ENCODE data around the gene EPOP.
"Not testable (repeated sequence)": the region's sequence is repeated elsewhere in the genome, so short reads cannot be mapped to it uniquely, and the experiment has no call there.

EPOP gene

DNA sequence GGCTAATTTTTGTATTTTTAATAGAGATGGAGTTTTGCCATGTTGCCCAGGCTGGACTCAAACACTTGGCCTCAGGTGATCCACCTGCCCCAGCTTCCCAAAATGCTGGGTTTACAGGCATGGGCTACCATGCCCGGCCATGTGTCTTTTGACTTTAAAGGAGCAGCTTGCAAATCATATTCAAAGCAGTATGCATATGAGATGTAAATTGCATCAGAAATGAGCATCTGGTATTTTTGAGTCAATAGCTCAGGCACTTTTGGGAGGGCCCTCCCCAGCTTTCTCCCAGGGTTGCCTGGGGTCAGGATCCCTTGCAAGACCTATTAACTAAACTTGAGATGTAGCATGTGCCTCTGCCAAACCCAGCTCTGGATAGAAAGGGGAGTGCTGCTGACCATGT lies 21.5 kb downstream of the EPOP start:
- Histone ChIP-seq H3K9me3 (ENCODE audit: control insufficient read depth, low read length) (no peaks in the 10 kb centered on the region), H3K9ac (no peak overlapping the region), H3K27me3 (ENCODE audit: control insufficient read depth, insufficient read depth, low read length) (no peaks in the 10 kb centered on the region), H3K4me1 (no peaks in the 10 kb centered on the region), H3K79me2 (no peaks in the 10 kb centered on the region), H2AFZ (no peak overlapping the region), H3K4me2 (ENCODE audit: low read length) (no peak overlapping the region), H3K4me3 (ENCODE audit: low read depth, low read length) (no peak overlapping the region), H3K27ac (no peak overlapping the region), H3K36me3 (ENCODE audit: control insufficient read depth, insufficient read depth, low read length) (no peaks in the 10 kb centered on the region)
- TF ChIP-seq, protein P1, sequence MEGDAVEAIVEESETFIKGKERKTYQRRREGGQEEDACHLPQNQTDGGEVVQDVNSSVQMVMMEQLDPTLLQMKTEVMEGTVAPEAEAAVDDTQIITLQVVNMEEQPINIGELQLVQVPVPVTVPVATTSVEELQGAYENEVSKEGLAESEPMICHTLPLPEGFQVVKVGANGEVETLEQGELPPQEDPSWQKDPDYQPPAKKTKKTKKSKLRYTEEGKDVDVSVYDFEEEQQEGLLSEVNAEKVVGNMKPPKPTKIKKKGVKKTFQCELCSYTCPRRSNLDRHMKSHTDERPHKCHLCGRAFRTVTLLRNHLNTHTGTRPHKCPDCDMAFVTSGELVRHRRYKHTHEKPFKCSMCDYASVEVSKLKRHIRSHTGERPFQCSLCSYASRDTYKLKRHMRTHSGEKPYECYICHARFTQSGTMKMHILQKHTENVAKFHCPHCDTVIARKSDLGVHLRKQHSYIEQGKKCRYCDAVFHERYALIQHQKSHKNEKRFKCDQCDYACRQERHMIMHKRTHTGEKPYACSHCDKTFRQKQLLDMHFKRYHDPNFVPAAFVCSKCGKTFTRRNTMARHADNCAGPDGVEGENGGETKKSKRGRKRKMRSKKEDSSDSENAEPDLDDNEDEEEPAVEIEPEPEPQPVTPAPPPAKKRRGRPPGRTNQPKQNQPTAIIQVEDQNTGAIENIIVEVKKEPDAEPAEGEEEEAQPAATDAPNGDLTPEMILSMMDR (IDR thresholded peaks at IDR 0.05) = no peak

DNA sequence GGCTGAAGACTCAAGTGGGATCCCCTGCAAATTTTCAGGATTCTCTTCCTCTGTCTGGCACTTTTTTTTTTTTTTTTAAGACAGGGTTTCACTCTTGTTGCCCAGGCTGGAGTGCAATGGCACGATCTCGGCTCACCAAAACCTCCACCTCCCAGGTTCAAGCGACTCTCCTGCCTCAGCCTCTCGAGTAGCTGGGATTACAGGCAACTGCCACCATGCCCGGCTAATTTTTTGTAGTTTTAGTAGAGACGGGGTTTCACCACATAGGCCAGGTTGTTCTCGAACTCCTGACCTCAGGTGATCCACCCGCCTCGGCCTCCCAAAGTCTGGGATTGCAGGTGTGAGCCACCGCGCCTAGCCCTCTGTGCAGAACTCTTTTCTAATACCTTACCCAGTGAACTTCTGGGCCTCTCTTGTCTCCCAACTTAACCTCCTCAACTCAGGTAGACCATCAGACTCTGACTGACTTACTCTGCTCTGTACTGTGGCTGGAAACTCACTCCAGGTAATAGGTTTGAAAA lies 24.0 kb downstream of the EPOP start:
- not testable (repeated sequence) for H3K4me2 ChIP-seq (ENCODE audit: low read length); H3K9ac ChIP-seq; H3K27me3 ChIP-seq (ENCODE audit: control insufficient read depth, insufficient read depth, low read length); H3K9me3 ChIP-seq (ENCODE audit: control insufficient read depth, low read length); H3K79me2 ChIP-seq; H3K4me3 ChIP-seq (ENCODE audit: low read depth, low read length); H2AFZ ChIP-seq; H3K27ac ChIP-seq; H3K36me3 ChIP-seq (ENCODE audit: control insufficient read depth, insufficient read depth, low read length); H3K4me1 ChIP-seq

DNA sequence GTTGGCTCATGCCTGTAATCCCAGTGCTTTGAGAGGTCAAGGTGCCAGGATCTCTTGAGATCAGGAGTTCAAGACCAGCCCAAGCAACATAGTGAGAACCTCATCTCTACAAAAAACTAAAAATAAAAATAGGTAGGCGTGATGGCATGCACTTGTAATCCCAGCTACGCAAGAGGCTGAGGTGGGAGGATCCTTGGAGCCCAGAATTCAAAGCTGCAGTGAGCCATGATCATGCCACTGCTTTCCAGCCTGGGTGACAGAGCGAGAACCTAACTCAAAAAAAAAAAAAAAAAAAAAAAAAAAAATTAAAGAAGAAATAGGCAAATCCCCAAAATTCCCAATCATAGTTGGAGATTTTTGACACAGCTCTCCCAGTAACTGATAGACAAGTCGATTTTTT lies 36.8 kb downstream of the EPOP start:
- Histone ChIP-seq H3K9me3 (ENCODE audit: control insufficient read depth, low read length) (no peaks in the 10 kb centered on the region), H3K27ac (no peak overlapping the region), H3K4me1 (no peaks in the 10 kb centered on the region), H3K4me2 (ENCODE audit: low read length) (no peak overlapping the region), H3K4me3 (ENCODE audit: low read depth, low read length) (no peak overlapping the region), H2AFZ (no peak overlapping the region), H3K9ac (no peak overlapping the region), H3K79me2 (no peaks in the 10 kb centered on the region), H3K27me3 (ENCODE audit: control insufficient read depth, insufficient read depth, low read length) (no peaks in the 10 kb centered on the region), H3K36me3 (ENCODE audit: control insufficient read depth, insufficient read depth, low read length) (no peaks in the 10 kb centered on the region)
- TF ChIP-seq, protein P1 (IDR thresholded peaks at IDR 0.05) = no peak

DNA sequence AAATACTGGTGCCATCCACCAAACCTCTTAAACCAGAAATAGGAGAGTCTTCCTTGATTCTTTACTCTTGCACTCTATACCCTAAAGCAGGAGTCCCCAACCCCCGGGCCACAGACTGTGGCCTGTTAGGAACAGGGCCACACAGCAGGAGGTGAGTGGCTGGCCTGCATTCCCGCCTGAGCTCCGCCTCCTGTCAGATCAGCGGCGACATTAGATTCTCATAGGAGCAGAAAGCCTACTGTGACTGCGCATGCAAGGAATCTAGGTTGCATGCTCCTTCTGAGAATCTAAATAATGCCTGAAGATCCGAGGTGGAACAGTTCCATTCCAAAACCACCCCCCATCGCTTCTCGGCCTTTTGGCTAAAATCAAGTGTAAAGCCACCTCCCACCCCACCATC lies 38.7 kb downstream of the EPOP start:
- TF ChIP-seq, protein P1 (IDR thresholded peaks at IDR 0.05) = no peak
- no peaks in the 10 kb centered on the region for H3K27me3 ChIP-seq (ENCODE audit: control insufficient read depth, insufficient read depth, low read length)
- H3K27ac ChIP-seq = no peak overlapping the region
- H3K4me3 ChIP-seq (ENCODE audit: low read depth, low read length) = no peak overlapping the region
- H3K79me2 ChIP-seq = no peaks in the 10 kb centered on the region
- no peaks in the 10 kb centered on the region for H3K9me3 ChIP-seq (ENCODE audit: control insufficient read depth, low read length)
- H3K4me1 ChIP-seq = no peaks in the 10 kb centered on the region
- H2AFZ ChIP-seq = no peak overlapping the region
- H3K4me2 ChIP-seq (ENCODE audit: low read length) = no peak overlapping the region
- H3K36me3 ChIP-seq (ENCODE audit: control insufficient read depth, insufficient read depth, low read length) = no peaks in the 10 kb centered on the region
- H3K9ac ChIP-seq = no peak overlapping the region

DNA sequence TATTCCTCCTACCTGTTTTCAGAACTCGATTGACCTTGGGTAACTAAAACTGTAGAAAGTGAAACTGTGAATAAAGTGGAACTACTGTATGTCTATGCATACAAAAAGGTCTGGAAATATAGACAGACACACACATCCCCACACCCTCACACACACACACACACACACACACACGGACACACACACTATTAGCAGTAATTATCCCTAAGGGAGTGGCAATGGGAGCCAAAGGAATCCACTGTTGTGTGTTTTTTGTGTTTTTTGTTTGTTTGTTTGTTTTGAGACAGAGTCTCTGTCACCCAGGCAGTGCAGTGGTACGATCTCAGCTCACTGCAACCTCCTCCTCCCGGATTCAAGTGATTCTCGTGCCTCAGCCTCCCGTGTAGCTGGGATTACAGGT lies 42.4 kb downstream of the EPOP start:
- Histone ChIP-seq H3K4me3 (ENCODE audit: low read depth, low read length) (no peak overlapping the region), H3K36me3 (ENCODE audit: control insufficient read depth, insufficient read depth, low read length) (no peaks in the 10 kb centered on the region), H3K4me2 (ENCODE audit: low read length) (no peak overlapping the region), H3K79me2 (no peaks in the 10 kb centered on the region), H3K9me3 (ENCODE audit: control insufficient read depth, low read length) (no peaks in the 10 kb centered on the region), H3K27ac (no peak overlapping the region), H3K4me1 (no peaks in the 10 kb centered on the region), H2AFZ (no peak overlapping the region), H3K27me3 (ENCODE audit: control insufficient read depth, insufficient read depth, low read length) (no peaks in the 10 kb centered on the region), H3K9ac (no peak overlapping the region)
- TF ChIP-seq, protein P1 (IDR thresholded peaks at IDR 0.05) = no peak

Measured in parathyroid adenoma (tissue), 2 donors.